CD4-positive, alpha-beta T cell treated with Interleukin-15 for 4 hours (primary cell): Measurements from ENCODE around the gene TCEAL9.
"Not testable (repeated sequence)": the region's sequence is repeated elsewhere in the genome, so short reads cannot be mapped to it uniquely, and the experiment has no call there.

Experiments used
- DNase-seq: peaks from one replicate; pipeline ENCODE4 v3.0.0-alpha.2; 2020; ENCODE audit warnings: low spot score

The TCEAL9 gene

DNA sequence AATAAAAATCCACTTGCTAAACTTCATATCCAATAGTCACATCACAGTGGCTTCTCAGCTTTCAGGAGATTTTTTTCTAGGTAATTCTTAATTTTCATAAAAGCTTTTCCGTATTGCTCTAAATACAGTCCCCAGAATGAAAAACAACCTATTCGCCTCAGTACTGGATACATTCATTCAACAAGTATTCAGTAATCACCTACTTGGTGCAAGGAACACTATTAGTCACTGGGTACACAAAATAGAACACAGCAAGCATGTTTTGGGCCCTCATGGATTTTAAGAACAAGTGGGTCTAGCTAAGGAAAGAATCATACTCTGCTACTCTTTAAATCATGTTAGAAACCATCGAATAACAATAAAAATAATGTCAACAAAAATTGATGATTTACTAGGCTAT lies 17.3 kb downstream of the TCEAL9 start:
- no peak for DNase-seq

DNA sequence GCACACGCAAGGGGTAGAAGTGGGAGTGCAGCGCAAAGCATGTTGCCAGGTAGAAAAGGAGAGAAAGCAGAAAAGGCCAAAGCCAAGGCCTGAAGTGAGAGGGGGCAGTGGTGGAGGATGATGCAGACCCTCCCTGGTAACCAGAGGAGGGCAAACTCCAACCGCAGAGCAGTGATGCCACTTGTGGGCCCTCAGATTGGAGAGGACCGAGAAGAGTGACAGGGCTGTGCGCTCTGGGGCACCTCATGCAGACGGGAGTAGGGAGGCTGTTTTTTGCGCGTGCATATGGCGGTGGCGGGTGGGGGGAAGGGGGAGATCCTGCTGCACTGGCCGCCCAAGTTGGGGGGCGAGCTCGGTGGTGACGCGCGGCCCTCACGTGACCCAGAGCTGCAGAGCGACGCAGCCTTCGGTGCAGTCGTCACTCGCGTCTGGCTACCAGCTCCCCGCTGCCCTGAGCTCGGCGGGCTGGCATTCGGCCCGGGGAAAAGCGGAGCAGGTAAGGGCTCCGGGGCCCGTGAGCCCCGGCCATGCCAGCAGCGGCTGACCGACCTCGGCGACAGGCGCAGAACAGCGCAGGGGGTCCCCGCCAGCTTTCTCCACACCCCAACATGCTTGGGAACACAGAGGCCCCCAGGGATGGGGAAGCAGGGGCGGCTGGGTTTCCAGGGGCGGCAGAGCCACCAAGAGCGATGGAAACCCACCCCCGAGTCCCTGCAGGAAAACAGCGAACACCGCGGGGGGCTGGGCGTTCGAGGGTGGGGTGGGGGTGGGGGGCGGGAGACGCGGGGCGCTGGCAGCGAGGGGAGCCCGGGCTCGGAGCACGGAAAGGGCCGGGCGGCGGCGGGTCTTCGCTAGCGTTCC lies 20.0 kb downstream of the TCEAL9 start, which contains the start of gene BEX3:
TSS of gene BEX3 (plus strand) at position 421 of the 861 bp plus-strand sequence. CDS start 984 bp downstream, outside the sequence.
- DNase-seq, result peak; percentile 0

DNA sequence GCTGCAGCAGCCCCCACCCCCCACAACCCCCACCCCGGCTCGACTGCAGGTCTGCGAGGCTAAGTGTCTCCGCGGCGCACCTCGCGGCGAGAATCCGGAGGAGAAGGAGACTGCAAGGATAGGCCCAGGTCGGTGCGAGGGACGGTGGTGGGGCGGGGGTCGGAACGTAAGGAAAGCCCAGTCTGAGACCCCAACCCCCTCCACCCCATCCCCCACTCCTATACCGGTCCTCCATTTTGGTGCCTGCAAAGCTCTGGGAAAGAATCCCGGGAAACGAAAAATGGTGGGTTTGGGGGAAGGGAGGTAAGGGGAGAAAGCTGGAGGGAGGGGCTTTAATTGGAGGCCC lies 20.6 kb downstream of the TCEAL9 start:
- DNase-seq, result no peak

DNA sequence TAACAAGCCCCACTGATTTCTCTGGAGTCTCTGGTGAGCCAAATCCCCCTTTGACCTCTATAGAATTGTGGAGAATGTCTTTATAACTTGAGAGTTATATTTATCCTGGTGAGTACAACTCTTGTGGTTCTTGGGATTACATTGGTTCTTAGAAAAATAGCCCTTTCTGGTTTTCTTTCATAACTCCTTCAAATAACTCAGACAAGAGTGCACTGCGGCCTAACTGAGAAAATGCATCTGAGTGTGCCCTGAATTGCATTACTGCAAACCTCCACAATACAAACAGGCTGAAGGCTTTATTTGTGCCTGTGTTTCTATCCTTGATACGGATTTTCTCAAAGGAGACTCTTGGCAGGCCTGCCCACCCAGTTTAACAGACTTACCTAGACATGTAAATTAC lies 22.7 kb downstream of the TCEAL9 start:
- no peak for DNase-seq

DNA sequence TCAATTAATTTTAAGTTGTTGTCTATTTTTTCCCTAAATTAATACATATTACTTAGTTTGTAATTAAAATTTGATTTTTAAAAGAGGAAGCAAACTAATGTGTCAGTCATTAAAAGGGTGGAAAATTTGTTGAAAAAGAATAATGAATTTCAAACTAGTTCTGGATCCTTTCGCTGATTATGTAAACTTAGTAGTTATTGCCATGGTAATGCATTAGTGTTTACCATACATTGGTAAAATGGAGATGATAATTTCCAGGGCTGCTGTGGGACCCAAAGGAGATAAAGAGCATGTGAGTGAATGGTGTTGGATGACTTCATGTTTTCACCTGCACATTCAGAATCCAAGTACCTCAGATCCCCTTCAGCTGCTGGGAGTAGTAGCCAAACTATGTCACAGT lies 26.6 kb downstream of the TCEAL9 start:
- DNase-seq, result no peak

DNA sequence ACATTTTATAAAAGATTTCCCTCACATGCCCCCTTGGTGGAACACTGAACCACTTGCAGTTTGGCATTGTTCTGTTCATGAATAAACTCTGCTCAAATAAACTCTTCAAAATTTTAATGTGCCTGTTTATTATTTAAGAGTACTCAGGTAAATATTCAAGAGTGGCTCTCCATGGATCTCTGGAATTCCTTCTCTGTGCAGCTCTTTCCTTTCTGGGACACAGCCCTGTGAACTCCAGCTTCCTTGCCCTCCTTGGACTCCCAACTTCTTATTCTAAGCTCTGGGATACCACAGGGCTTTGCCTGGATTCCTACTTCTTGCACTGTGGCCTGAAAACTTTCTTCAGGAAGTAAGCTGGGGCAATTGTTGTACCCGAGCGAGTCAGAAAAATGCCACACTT lies 28.4 kb downstream of the TCEAL9 start:
- DNase-seq, result no peak

DNA sequence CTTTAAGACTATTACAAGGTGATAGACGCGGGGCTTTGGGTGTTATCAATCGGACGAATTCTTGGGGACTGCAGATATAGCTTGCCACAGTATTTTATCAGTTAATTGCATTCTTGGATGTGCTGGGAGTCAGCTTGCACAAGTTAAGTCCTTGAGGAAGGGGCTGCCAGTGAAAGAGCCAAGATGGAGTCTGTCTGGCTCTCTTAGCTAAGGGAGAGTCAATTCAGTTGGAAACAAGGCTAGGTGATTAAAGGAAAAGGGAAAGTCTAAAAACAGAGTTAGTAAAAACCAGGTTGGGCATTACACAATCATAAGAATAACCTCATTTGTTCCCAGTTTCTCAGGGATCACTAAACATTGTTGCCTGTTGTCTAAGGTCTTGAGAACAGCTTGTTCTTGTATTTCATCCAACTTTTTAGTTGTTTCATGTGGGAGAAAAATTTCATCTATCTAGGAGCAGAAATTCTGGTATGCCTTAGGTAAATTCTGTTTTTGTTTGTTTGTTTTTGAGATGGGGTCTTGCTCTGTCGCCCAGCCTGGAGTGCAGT lies 29.1 kb downstream of the TCEAL9 start:
- DNase-seq, result not testable (repeated sequence)

DNA sequence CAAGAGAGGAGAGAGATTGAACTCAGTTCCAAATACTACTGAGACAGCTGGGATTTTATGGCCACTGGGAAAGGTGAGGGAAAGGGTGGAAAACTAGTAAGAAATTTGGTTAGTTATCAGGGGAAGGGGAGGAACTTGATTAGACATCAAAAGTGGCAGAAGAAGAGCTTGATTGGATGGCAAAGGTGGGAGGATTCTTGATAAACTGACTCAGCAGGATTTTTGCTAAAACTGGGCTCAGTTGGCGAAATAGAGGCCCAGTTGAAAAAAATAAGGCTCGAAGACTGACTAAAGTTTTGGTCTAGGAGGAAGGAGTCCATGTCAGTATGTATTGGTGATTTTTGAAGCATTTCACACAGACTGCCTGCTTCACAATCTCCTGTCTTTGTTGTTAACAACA lies 30.0 kb downstream of the TCEAL9 start:
- no peak for DNase-seq

DNA sequence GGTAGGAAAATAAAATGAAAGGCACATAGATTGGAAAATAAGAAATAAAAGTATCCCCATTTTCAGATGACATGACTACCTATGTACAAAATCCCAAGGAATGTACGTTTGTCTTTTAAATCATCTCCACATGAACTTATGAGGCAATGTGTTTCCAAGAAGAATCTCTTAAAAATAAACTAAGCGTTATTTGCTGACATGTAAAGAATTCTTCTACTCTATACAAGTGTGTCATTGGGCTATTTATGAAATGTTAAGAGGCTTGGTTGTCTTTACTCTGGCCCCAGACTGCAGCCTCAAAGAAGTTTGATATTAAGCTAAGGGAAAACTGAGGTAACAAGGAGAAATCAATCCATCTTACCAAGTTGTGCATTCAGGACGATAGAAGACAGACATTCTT lies 37.2 kb downstream of the TCEAL9 start:
- DNase-seq, result no peak

DNA sequence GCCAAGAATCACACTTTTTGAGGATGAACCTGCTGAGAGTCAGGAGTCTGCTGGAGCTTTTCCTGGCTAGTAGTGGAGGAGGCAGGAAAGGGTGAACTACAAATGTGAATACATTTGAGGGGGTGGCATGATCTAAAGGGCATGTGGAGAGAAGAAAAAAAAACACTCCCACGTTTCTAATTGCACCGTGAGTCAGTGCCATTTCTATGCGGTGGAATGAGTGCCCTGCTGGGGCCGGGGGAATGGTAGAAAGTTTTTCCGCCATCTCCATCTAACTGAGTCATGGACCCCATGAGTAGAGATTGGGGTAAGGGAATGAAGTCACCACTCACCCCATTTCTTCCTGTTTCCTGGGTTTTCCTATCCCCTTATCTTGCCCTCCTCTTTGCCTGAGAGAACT lies 39.9 kb downstream of the TCEAL9 start:
- no peak for DNase-seq

DNA sequence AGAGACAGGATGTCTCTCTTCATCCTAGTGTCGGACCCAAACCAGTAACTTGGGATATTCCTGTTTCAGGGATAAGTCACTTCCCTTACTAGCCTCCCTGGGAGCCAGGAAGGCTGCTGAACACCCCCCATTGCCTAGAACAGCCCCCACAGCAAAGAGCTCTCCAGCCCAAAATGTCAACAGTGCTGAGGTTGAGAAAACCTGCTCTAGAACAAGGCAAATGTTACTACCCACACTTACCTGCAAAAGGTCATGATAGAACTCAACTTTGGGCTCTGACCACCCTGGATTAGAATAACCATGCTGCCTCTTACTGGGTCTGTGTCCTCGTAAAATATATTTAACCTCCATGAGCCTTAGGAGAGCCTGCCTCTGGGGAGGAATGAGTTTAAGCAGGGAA lies 40.4 kb downstream of the TCEAL9 start:
- DNase-seq, result no peak

DNA sequence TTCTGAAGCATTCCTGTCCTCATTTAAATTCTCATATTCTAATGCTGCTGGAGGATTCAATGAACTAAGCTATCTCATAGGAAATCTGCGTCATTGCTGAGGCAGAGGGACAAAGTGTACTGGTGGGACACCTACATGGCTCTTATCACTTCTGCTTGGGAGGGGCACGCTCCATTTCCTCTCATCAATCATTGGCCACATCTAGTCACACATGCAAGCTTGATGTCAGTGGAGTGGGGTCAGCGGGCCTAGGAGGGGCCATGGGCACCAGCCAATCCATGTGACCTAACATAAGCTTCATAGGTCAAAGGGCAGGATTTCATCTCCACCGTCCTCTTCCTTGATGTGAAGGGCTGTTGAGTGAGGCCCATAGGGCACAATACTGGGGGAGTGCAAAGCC lies 41.4 kb downstream of the TCEAL9 start:
- no peak for DNase-seq

DNA sequence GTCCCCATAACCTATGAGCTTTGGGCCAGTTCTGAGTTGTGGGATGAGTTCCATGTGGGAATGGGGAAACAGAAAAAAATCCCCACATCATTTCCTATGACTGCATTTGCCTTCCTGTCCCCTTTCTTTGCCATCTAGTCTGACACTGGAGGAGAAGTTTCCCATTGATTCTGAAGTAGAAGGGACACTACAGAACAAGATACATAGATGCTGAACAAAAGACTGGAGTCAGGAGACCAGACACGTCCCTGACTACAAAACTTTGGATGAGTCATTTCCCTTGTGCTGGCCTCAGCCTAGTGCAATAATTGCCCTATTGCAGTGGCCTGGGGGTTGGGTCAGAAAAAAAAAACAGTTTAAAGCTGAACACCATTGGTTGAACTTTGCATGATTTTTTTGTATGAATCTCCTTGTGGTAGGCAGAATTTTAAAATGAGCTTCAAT lies 42.1 kb downstream of the TCEAL9 start:
- DNase-seq, result no peak

DNA sequence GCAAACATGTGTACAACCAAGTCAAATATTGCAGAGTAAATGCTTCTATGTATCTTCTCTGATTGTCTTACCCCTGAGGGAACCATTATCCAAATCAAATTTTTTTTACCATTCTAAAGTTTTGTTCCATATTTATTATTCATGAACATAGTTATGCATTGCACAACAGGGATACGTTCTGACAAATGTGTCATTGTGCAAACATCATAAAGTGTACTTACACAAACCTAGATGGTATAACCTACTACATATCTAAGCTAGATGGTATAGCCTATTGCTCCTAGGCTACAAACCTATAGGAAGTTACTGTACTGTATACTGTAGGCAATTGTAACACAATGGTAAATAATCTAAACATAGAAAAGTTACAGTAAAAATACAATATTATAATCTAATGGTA lies 43.4 kb downstream of the TCEAL9 start:
- DNase-seq, result no peak

DNA sequence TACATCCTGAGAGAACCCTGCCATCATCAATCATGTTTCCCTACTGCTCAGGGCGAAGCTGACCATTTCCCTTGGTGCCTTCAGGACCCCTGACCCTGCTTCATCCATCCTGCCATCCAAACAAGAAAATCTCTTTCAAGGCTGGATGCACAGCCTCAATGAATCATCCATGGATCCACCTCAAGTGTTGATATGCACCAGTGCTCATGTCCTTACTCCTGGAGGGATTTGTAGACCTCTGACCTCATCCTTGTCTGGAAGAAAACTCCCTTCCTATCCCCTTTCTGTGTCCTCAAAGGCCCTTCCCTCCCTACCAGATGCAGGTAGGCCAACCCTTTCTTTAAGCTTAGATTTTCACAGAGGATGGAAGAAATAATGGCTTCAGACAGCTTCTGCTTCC lies 44.6 kb downstream of the TCEAL9 start:
- DNase-seq, result no peak

DNA sequence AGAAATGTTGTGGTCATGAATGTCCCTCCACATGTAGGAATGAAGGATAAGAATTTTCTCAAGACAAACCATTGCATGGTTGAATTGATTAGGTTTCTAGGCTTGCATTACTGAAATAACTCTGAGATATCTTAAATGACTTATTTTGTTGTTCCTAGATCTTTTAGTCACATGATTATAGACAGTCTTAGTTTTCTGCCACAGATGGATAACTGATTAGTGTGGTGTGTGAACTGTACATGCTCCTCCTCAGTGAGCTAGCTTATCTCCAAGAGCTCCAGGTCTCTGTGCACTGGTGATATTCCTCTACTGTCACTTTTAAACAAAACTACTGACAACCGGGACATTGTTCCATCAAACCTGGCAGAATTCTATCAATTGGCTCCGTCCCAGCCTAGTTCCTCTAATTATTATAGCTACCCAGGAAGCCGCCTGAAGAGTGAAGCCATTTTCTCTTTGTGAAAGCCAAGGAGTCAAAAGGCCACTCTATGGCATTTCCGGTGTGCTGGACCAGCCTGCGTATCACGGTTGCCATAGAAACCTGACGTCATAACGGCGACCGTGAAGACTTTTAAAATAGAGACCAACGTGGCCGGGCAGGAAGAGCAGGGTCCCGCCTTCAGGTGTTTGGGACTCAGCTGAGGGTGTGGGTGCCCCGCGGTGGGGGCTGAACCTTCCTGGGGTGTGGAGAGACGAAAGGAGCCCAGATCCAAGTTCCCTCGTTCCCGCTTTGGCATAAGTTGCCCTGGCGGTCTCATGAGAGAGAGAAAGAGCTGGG lies 48.1 kb downstream of the TCEAL9 start:
- peak; percentile 0 for DNase-seq

DNA sequence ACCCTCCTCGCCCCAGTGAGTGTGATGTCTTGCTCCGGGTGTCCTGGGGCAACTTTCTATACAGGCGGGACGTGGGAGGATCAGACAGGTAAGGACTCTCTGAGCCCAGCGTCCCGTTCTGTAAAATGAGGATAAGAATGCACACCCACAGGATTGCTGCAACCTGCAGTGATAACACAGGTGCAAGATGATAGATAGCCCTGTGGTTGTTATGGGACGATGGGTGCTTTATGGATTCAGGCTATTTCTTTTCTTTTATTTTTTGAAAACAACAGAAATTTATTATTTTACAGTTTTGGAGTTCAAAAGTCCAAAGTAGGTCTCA lies 48.7 kb downstream of the TCEAL9 start:
- no peak for DNase-seq

DNA sequence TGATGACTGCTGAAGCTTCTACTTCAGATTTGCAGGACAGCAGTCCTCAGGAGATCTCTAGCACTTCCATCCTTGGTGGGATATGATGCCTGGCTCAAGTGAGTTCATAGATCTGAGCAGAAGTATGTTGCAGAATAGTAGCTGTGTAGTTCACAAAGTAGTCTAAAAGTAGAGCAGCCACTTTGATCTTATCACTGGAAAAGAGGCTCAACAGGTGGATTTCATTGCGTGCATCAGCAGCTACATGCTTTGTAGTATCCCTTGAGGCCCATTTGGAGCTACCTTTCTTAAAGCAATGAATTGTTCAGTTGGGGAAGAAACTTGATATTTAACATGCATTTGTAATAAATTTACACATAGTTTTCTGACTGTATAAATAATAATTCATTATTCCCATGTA lies 50.0 kb downstream of the TCEAL9 start:
- no peak for DNase-seq

DNA sequence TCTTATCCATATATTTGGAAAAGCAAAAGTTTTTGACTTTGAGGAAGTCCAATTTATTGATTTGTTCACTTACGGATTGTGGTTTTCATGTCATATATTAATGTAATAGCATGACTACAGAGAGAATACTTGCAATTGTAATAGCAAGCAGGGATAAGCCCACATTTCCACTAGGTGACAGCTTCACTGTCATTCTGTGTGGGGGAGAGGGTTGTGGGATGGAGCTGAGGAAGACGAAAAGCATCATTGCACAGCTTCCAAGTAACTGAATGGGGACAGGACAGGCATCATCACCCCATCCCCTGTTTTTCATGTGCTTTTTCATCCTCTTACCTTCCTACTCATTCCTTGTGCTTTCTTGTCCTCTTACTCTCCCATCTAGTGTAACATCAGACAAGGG lies 51.5 kb downstream of the TCEAL9 start:
- DNase-seq, result no peak
